SK-N-MC (cell line): ENCODE data around the gene RAB17.
"Not testable (repeated sequence)": the region's sequence is repeated elsewhere in the genome, so short reads cannot be mapped to it uniquely, and the experiment has no call there.

ENCODE experiments used
- DNase-seq: peaks from one replicate; pipeline ENCODE4 v3.0.0-alpha.2; 2011; ENCODE audit warnings: low read depth, low spot score
- H3K27ac ChIP-seq: fragments of 200-600 bp; sonication (generic); 2 replicates; pipeline ENCODE4 v1.5.1; 2016; ENCODE audit warnings: mixed run types
- H3K36me3 ChIP-seq: fragments of 200-600 bp; sonication (generic); 2 replicates; pipeline ENCODE4 v1.6.1; 2017; ENCODE audit warnings: antibody characterized with exemption, low read length, mixed read lengths; ENCODE audit not compliant: insufficient read depth
- H3K4me3 ChIP-seq: fragments of 200-600 bp; sonication (generic); 2 replicates; pipeline ENCODE4 v1.5.1; 2016
- H3K9ac ChIP-seq: fragments of 200-600 bp; sonication (generic); 2 replicates; pipeline ENCODE4 v1.8.0; 2017; ENCODE audit warnings: mixed run types, mixed read lengths; ENCODE audit not compliant: insufficient read length
- H3K9me3 ChIP-seq: fragments of 200-600 bp; sonication (generic); 2 replicates; pipeline ENCODE4 v1.6.1; 2017; ENCODE audit warnings: low read depth, mild to moderate bottlenecking, antibody characterized with exemption, low read length, moderate library complexity, mixed read lengths
- EZH2 ChIP-seq: fragments of 200-600 bp; sonication (generic); IDR thresholded peaks from one replicate; pipeline ENCODE4 v1.6.1; 2017; ENCODE audit warnings: antibody characterized with exemption
- FOXP2 ChIP-seq: optimal IDR thresholded peaks from 2 replicates; pipeline ENCODE3; 2011; ENCODE audit warnings: mild to moderate bottlenecking, moderate library complexity; ENCODE audit not compliant: insufficient read depth; ENCODE audit errors: extremely low read length, control extremely low read depth
- POLR2AphosphoS5 ChIP-seq: IDR thresholded peaks from 2 replicates; pipeline ENCODE4 v1.6.1; 2012; ENCODE audit warnings: mild to moderate bottlenecking, low read depth, low read length, borderline replicate concordance

RAB17 gene

DNA sequence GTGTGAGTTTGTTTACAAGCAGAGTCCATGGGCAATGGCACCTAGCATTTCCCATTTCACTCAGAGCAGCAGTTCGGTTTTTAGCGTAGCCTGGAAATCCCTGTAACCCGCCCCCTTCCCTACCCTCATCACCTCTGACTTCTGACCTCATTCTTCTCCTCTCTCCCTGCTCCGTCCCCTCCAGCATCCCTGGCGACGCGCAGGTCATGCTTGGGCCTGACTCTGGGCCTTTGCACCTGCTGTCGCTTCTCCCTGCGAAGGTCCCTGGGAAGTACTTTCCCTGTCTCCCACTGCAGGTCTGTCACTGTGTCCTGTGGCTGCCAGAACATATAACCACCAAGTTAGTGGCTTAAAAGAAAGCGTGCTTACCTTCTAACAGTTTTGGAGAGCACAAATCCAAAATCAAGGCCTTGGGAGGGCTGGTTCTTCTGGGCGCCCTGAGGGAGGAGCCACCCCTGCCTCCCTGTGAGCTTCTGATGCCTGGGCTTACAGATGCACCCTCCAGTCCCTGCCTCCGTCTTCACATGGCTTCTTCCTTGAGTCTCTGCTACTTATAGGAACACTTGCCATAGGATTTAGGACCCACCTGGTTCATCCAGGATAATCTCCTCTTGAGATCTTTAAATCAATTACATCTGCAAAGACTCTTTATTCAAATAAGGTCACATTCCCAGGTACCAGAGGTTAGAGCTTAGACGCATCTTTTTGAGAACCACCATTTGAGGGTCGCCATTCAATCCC lies 8.1 kb upstream of the RAB17 start:
- Histone ChIP-seq H3K36me3 (no peaks in the 10 kb centered on the region), H3K4me3 (no peak overlapping the region), H3K9me3 (no peaks in the 10 kb centered on the region), H3K27ac (no peak overlapping the region), H3K9ac (no peak overlapping the region)
- no peak for DNase-seq
- TF ChIP-seq EZH2 (no peak), FOXP2 (no peak), POLR2AphosphoS5 (no peak)

DNA sequence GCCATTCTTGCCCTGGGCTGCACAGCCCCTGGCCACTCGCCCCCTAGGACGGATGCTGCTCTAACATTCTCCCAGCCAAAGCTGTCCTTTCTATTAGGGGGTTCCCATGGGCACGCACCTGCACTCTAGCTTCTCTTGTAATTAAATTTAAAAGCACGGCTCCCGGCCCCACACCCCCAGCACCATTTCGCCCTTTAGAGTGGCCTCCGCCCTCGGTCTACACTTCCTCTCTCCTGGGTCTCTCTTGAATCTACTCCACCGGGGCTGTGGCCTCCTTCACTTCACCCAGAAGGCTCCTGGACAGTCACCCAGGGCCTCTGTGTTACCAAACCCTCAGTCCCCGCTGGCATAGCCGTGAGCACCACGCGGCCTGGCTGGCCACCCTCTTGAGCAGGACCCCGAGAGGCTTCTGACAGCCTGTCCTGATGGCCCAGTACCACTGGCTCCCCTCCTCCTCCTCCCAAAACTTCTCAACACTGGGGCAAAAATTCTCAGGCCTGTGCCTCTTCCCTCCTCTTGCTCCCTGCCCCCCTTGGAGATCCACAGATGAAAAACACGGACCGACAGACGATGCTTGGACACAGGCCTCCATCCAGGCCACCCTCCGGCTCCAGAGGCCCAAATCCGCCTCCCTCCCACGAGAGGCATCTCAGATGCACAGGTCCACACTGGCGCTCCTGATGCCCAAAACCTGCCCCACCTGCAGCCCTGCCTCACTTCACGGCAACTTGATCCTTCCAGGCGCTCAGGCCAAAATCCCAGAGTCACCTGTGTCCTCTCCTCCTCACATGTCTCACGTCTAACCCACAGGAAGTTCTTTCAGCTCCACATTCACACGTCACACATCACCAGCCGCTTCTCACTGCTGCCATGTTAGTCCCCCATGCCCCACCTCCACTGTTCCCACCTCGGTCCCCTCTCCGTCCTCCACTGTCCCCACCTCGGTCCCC lies 6.9 kb upstream of the RAB17 start:
- Histone ChIP-seq H3K36me3 (no peaks in the 10 kb centered on the region), H3K27ac (no peak overlapping the region), H3K4me3 (no peak overlapping the region), H3K9me3 (no peaks in the 10 kb centered on the region), H3K9ac (no peak overlapping the region)
- no peak for TF ChIP-seq EZH2
- TF ChIP-seq POLR2AphosphoS5 = no peak
- no peak for TF ChIP-seq FOXP2
- no peak for DNase-seq

DNA sequence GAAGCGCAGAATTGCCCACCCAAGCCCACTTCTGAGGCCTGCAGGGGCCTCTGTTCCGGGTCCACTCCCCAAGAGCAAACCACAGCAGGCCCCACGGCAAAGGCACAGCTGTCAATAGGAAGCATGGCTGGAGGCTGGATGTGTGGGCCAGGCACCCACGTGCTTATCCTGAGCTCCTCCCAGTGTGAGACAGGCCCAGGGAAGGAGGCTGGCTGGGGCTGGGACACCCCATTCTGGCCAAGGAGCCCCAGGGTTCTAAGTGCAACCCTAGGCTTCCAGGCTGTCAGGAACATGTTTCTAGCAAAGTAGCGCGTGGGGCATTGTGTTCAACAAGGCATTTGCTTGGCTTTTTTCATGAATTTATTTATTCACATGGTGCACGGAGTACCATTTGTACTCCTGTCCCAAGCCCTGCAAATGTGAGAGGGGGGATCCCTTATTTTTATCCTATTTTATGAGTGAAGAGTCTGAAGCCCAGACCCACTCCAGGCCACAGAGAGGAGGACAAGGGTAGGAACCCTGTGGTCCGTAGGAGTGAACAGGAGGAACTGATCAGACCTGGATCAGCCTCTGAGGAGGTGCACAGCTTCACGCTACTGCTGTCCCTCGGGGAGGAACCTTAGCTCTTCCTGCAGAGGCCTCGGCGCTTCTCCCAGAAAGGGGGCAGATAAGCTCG lies 6.1 kb upstream of the RAB17 start:
- Histone ChIP-seq H3K9ac (no peak overlapping the region), H3K27ac (no peak overlapping the region), H3K9me3 (no peaks in the 10 kb centered on the region), H3K4me3 (no peak overlapping the region), H3K36me3 (no peaks in the 10 kb centered on the region)
- DNase-seq = no peak
- TF ChIP-seq EZH2 (no peak), POLR2AphosphoS5 (no peak), FOXP2 (no peak)

GRCh38 chr2:237595829-237596519 lies 5.4 kb upstream of the RAB17 start:
- not testable (repeated sequence) for DNase-seq

GRCh38 chr2:237594514-237594871 lies 4.0 kb upstream of the RAB17 start:
- H3K27ac ChIP-seq = no peak overlapping the region
- no peak for TF ChIP-seq EZH2
- no peak for TF ChIP-seq FOXP2
- TF ChIP-seq POLR2AphosphoS5 = no peak
- no peaks in the 10 kb centered on the region for H3K36me3 ChIP-seq
- no peaks in the 10 kb centered on the region for H3K9me3 ChIP-seq
- H3K9ac ChIP-seq = no peak overlapping the region
- no peak overlapping the region for H3K4me3 ChIP-seq
- no peak for DNase-seq

More at GRCh38 chr2:237595829-237596519, 5.4 kb upstream of the RAB17 start:
- not testable (repeated sequence) for H3K9me3 ChIP-seq, H3K27ac ChIP-seq, H3K36me3 ChIP-seq, H3K4me3 ChIP-seq, H3K9ac ChIP-seq

DNA sequence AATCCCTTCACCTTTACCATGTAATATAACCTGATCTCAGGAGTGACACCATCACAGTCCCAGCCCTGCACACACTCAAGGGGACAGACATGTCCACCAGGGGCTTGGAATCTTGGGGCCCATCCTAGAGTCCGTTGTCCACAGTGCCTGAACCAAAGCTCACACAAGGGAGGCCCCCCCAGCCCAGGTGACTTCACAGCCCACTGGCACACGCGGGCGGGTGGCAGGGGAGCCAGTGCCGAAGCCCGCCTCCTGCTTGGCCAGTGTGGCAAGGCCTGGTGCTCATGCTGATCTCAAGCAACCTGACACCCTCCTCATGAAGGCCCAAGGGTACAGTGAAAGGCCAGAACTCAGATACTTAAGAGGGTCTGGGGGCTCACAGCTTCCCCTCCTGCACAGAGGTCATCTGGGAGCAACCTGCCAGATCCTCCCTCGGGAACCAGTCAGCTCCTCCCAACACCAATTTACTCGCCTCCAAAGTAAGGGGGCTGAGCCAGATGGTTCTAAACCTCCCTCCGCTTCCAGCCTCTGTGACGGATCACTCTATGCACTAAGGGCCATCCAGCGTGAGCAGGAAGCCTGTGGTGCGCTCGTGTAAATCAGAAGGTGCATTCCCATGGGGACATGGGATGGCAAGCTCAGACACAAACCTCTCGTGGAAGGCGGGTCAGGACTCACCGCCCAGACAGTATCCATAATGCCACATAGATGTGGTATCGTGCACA lies 3.2 kb upstream of the RAB17 start:
- H3K9ac ChIP-seq = no peak overlapping the region
- no peak overlapping the region for H3K4me3 ChIP-seq
- no peaks in the 10 kb centered on the region for H3K36me3 ChIP-seq
- TF ChIP-seq POLR2AphosphoS5 = no peak
- TF ChIP-seq EZH2 = no peak
- no peak for TF ChIP-seq FOXP2
- DNase-seq = no peak
- no peaks in the 10 kb centered on the region for H3K9me3 ChIP-seq
- no peak overlapping the region for H3K27ac ChIP-seq

GRCh38 chr2:237593036-237593435 lies 2.5 kb upstream of the RAB17 start:
- no peak overlapping the region for H3K27ac ChIP-seq
- H3K9me3 ChIP-seq = no peaks in the 10 kb centered on the region
- no peak overlapping the region for H3K4me3 ChIP-seq
- H3K9ac ChIP-seq = no peak overlapping the region
- no peaks in the 10 kb centered on the region for H3K36me3 ChIP-seq
- DNase-seq = no peak
- TF ChIP-seq POLR2AphosphoS5 (no peak), FOXP2 (no peak), EZH2 (no peak)
